OCI-LY7 (cell line): ENCODE results near the gene ETV1. TPM values are rescaled to one million over a fixed set of nuclear protein-coding genes. Genes with fewer than 3 reads are reported as not detected.

Experiments
- BruUV-seq: library from RNA; stranded (reverse); fragments of 400-500 nt; replicated peaks from 2 replicates; lab custom pipeline; 2021; lab: Mats Ljungman, UMichigan
- CTCF ChIA-PET: fragments of 300-600 bp; sonication (Branson Sonifier 250); formaldehyde crosslinking; loops from one replicate; lab custom pipeline; 2022; ENCODE audit warnings: antibody characterized with exemption; ENCODE audit not compliant: unreplicated experiment; lab: Charles Lee
- POLR2A ChIA-PET: fragments of 300-600 bp; sonication (Branson Sonifier 250); formaldehyde crosslinking; loops from one replicate; lab custom pipeline; 2022; ENCODE audit warnings: antibody characterized with exemption; lab: Charles Lee
- DNase-seq: peaks from one replicate; pipeline ENCODE4 v3.0.0-alpha.2; 2015; ENCODE audit warnings: low spot score
- H2AFZ ChIP-seq: fragments of 200-600 bp; sonication (generic), shearing (Covaris generic); 2 replicates; pipeline ENCODE4 v1.6.1; 2014; ENCODE audit warnings: mild to moderate bottlenecking, antibody characterized with exemption, low read length, moderate library complexity
- H3K27ac ChIP-seq: fragments of 200-600 bp; sonication (generic); 2 replicates; pipeline ENCODE4 v1.5.1; 2014; ENCODE audit warnings: mixed run types, low read depth, mild to moderate bottlenecking, moderate library complexity, low read length, inconsistent platforms; ENCODE audit not compliant: poor library complexity, severe bottlenecking
- H3K36me3 ChIP-seq: fragments of 200-600 bp; sonication (generic); 2 replicates; pipeline ENCODE4 v1.6.1; 2014; ENCODE audit warnings: mild to moderate bottlenecking, antibody characterized with exemption, low read length, moderate library complexity, mixed read lengths; ENCODE audit not compliant: insufficient read depth
- H3K4me1 ChIP-seq: fragments of 200-600 bp; sonication (generic); 2 replicates; pipeline ENCODE4 v1.5.1; 2014; ENCODE audit warnings: mild to moderate bottlenecking, low read length; ENCODE audit not compliant: insufficient read depth, poor library complexity, severe bottlenecking
- H3K4me2 ChIP-seq: fragments of 200-600 bp; sonication (generic); 2 replicates; pipeline ENCODE4 v1.6.1; 2014; ENCODE audit warnings: mild to moderate bottlenecking, low read length
- H3K4me3 ChIP-seq: fragments of 200-600 bp; sonication (generic); 2 replicates; pipeline ENCODE4 v1.5.1; 2014; ENCODE audit warnings: mild to moderate bottlenecking, low read depth, low read length; ENCODE audit not compliant: poor library complexity, severe bottlenecking
- H3K79me2 ChIP-seq: fragments of 200-600 bp; sonication (generic); 2 replicates; pipeline ENCODE4 v1.6.1; 2016; ENCODE audit warnings: low read depth, mild to moderate bottlenecking, low read length, moderate library complexity, mixed read lengths; ENCODE audit not compliant: insufficient read depth
- H3K9me2 ChIP-seq: fragments of 200-600 bp; sonication (generic); 2 replicates; pipeline ENCODE4 v1.6.1; 2016; ENCODE audit warnings: mild to moderate bottlenecking, low read length, mixed read lengths; ENCODE audit not compliant: insufficient read depth
- H3K9me3 ChIP-seq: fragments of 200-600 bp; sonication (generic); 2 replicates; pipeline ENCODE4 v1.6.1; 2014; ENCODE audit warnings: mild to moderate bottlenecking, mixed run types, low read length, mixed read lengths
- H4K20me1 ChIP-seq: fragments of 200-600 bp; sonication (generic); 2 replicates; pipeline ENCODE4 v1.6.1; 2014; ENCODE audit warnings: mild to moderate bottlenecking, antibody characterized with exemption, low read length, moderate library complexity, mixed read lengths; ENCODE audit not compliant: insufficient read depth
- EZH2phosphoT487 ChIP-seq: fragments of 200-600 bp; sonication (generic); IDR thresholded peaks from 2 replicates; pipeline ENCODE4 v1.6.1; 2018; ENCODE audit warnings: low read depth, borderline replicate concordance, mild to moderate bottlenecking, mixed run types, antibody characterized with exemption, low read length, moderate library complexity, mixed read lengths
- intact Hi-C: fragments of 100-400 bp; cut with micrococcal nuclease; formaldehyde crosslinking; loops from one replicate; pipeline ENCODE4 v1.10.0; 2022; ENCODE audit not compliant: unreplicated experiment
- total RNA-seq, 2 experiments: library from RNA; depleted of rRNA in 1 of 2; stranded (reverse); fragments of >200 nt in 1 of 2; shearing (Covaris generic) in 1 of 2; gene quantifications; 2 replicates each; pipeline ENCODE4 v1.2.3, GENCODE V29; 2014 to 2022
- TF ChIP-seq, protein P1 (sequence below): fragments of 200-600 bp; sonication (generic); conservative IDR thresholded peaks from 2 replicates; pipeline ENCODE4 v1.5.1; 2014; ENCODE audit warnings: mild to moderate bottlenecking, antibody characterized with exemption, low read length, moderate library complexity, mixed read lengths

Gene ETV1
- total RNA-seq, 2 experiments from 2014 or later: not detected

GRCh38 chr7:13949939-13950338 is 39.5 kb downstream of the ETV1 start:
- Histone ChIP-seq H3K4me2 (no peak overlapping the region), H3K9me2 (no peaks in the 10 kb centered on the region), H4K20me1 (no peaks in the 10 kb centered on the region), H2AFZ (no peak overlapping the region), H3K4me3 (no peak overlapping the region), H3K9me3 (no peaks in the 10 kb centered on the region), H3K27ac (no peak overlapping the region), H3K4me1 (no peaks in the 10 kb centered on the region), H3K79me2 (no peaks in the 10 kb centered on the region), H3K36me3 (no peaks in the 10 kb centered on the region)
- POLR2A ChIA-PET: no interaction called here
- intact Hi-C loops: no loop called here
- DNase-seq: no peak
- TF ChIP-seq, protein P1, sequence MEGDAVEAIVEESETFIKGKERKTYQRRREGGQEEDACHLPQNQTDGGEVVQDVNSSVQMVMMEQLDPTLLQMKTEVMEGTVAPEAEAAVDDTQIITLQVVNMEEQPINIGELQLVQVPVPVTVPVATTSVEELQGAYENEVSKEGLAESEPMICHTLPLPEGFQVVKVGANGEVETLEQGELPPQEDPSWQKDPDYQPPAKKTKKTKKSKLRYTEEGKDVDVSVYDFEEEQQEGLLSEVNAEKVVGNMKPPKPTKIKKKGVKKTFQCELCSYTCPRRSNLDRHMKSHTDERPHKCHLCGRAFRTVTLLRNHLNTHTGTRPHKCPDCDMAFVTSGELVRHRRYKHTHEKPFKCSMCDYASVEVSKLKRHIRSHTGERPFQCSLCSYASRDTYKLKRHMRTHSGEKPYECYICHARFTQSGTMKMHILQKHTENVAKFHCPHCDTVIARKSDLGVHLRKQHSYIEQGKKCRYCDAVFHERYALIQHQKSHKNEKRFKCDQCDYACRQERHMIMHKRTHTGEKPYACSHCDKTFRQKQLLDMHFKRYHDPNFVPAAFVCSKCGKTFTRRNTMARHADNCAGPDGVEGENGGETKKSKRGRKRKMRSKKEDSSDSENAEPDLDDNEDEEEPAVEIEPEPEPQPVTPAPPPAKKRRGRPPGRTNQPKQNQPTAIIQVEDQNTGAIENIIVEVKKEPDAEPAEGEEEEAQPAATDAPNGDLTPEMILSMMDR: no peak
- TF ChIP-seq EZH2phosphoT487: no peak
- BruUV-seq: no TSS peak
- CTCF ChIA-PET: no interaction called here

DNA sequence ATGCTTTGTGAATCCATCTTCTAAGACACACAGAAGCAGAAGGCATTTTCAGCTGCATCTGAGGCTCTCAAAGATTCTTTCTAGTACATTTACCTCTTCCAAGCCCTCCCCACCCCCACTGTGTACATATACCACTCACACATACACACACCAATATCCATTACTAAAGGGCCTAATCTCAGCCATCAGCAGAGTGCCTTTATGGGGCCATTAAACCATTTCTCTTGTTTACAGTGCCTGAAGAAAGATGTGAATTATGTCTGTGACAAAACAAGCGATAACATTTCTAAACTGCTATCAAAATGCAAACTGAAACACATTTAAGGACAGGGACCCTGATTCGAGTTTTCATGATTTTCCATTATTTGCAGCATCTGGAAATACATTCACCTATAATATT is 40.0 kb downstream of the ETV1 start:
- ChIA-PET POLR2A (no interaction called here), CTCF (no interaction called here)
- no peaks in the 10 kb centered on the region for H3K36me3 ChIP-seq
- no peaks in the 10 kb centered on the region for H4K20me1 ChIP-seq
- H3K27ac ChIP-seq: no peak overlapping the region
- no TSS peak for BruUV-seq
- no peak for TF ChIP-seq EZH2phosphoT487
- TF ChIP-seq, protein P1: no peak
- intact Hi-C loops: no loop called here
- no peaks in the 10 kb centered on the region for H3K4me1 ChIP-seq
- no peak for DNase-seq
- no peaks in the 10 kb centered on the region for H3K9me3 ChIP-seq
- no peak overlapping the region for H3K4me3 ChIP-seq
- H3K9me2 ChIP-seq: no peaks in the 10 kb centered on the region
- no peak overlapping the region for H2AFZ ChIP-seq
- H3K79me2 ChIP-seq: no peaks in the 10 kb centered on the region
- no peak overlapping the region for H3K4me2 ChIP-seq

GRCh38 chr7:13948019-13948801 is 41.3 kb downstream of the ETV1 start:
- BruUV-seq: no TSS peak
- Histone ChIP-seq H3K9me3 (no peaks in the 10 kb centered on the region), H3K36me3 (no peaks in the 10 kb centered on the region), H3K4me2 (peak overlapping the region; percentile 5; the same call in 1 of the 2 replicates), H3K9me2 (no peaks in the 10 kb centered on the region), H3K4me1 (no peaks in the 10 kb centered on the region), H3K4me3 (no peak overlapping the region), H4K20me1 (no peaks in the 10 kb centered on the region), H3K27ac (no peak overlapping the region), H2AFZ (no peak overlapping the region), H3K79me2 (no peaks in the 10 kb centered on the region)
- TF ChIP-seq, protein P1: no peak
- TF ChIP-seq EZH2phosphoT487: no peak
- intact Hi-C loops: no loop called here
- DNase-seq: no peak
- ChIA-PET CTCF (no interaction called here), POLR2A (interaction anchor here (0.7 kb wide), 1 partner anchor 43 kb away, joined by 3 read pairs; no protein-coding TSS in a partner anchor)
